ENCODE results near the gene ZNF516.

ZNF516 gene

GRCh38 chr18:76455003-76455676 lies 39.9 kb downstream of the ZNF516 start:
- DNase-seq (ENCODE audit: low spot score), result no peak

- no peak for DNase-seq (ENCODE audit: low spot score)
Measured at GRCh38 chr18:76454418-76454817, 40.6 kb downstream of the ZNF516 start.

GRCh38 chr18:76453932-76454331 lies 41.1 kb downstream of the ZNF516 start:
- DNase-seq (ENCODE audit: low spot score), result no peak

GRCh38 chr18:76453057-76453561 lies 41.9 kb downstream of the ZNF516 start:
- no peak for DNase-seq (ENCODE audit: low spot score)

- DNase-seq (ENCODE audit: low spot score), result no peak
Measured at GRCh38 chr18:76452357-76452756, 42.7 kb downstream of the ZNF516 start.

GRCh38 chr18:76451396-76452331 lies 43.4 kb downstream of the ZNF516 start:
- no peak for DNase-seq (ENCODE audit: low spot score)

- peak; percentile 79 for DNase-seq (ENCODE audit: low spot score)
Measured at GRCh38 chr18:76450452-76451395, 44.3 kb downstream of the ZNF516 start.

- DNase-seq (ENCODE audit: low spot score), result no peak
Measured at GRCh38 chr18:76449111-76449453, 46.0 kb downstream of the ZNF516 start.

GRCh38 chr18:76448256-76449110 lies 46.6 kb downstream of the ZNF516 start:
- no peak for DNase-seq (ENCODE audit: low spot score)

GRCh38 chr18:76447258-76447890 lies 47.7 kb downstream of the ZNF516 start:
- peak; percentile 54 for DNase-seq (ENCODE audit: low spot score)

GRCh38 chr18:76446321-76447257 lies 48.5 kb downstream of the ZNF516 start:
- peak; percentile 27 for DNase-seq (ENCODE audit: low spot score)

- peak; percentile 33 for DNase-seq (ENCODE audit: low spot score)
Measured at GRCh38 chr18:76445741-76446232, 49.3 kb downstream of the ZNF516 start.

GRCh38 chr18:76445275-76445674 lies 49.8 kb downstream of the ZNF516 start:
- peak; percentile 90 for DNase-seq (ENCODE audit: low spot score)

- no peak for DNase-seq (ENCODE audit: low spot score)
Measured at GRCh38 chr18:76444446-76445105, 50.5 kb downstream of the ZNF516 start.

GRCh38 chr18:76443519-76444445 lies 51.3 kb downstream of the ZNF516 start:
- DNase-seq (ENCODE audit: low spot score), result no peak

- no peak for DNase-seq (ENCODE audit: low spot score)
Measured at GRCh38 chr18:76442413-76443171, 52.5 kb downstream of the ZNF516 start.

Data from GM03348 (cell line).